GM21423 (cell line): ENCODE results near the gene PRKN.

Experiments
- ATAC-seq: cut with Tn5 transposase; IDR thresholded peaks from one replicate; pipeline ENCODE4 v1.9.1; 2021; ENCODE audit warnings: mild to moderate bottlenecking, moderate library complexity; ENCODE audit not compliant: unreplicated experiment

Gene PRKN

DNA sequence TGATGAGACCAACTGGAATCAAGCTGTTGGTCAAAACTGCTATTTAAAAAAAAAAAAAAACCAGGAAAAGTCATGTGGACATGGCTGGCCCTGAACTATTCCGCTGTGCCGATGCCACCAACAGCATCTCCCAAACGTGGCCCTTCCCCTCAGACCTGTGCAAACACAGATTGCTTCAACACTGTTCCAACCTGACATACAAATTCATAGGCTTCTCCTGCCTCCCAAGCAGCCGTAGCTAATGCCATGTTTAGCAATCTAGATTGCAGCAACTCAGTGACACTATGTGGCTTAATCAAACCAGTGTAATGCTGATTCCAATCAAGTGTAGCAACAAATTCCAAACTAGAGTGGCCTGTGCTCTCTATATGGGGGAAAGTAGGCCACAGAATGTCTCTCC lies 16.2 kb downstream of the PRKN start:
- ATAC-seq = no peak

DNA sequence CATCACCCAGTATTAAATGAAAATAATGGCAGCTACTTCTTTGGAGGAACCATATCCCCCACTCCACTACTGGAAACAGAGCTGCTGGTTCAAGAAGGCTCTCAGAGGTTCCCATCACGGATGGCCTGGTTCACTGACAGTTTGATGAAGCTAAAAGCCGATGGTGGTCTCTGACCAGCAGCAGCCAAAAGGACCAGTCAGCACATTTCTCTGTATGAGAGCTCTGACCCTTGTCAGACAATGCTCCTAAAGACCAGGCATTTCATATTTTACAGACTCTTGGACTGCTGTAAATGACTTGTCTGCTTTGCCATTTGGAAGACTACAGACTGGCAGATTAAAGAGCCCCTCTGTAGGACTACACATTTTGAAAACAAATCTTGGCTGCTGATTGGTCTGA lies 16.6 kb downstream of the PRKN start:
- no peak for ATAC-seq

DNA sequence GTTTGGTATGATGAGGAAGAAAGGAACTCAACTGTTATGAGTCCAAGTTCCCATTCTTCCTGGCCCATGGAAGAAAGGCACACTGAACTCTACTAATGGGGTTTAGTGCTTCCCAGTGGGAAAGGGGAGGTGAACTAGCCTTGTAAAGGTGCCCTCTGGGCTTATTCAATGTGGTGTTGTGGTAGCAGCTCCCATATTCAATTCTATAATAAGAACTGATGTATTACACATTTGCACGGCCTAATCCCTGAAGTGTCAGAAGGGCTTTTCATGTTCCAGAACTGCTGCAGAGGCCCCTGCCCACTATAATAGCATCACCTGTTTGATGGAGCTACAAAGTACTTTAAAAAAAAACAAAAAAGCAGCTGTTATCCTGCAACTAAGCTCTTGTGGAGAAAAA lies 17.1 kb downstream of the PRKN start:
- no peak for ATAC-seq

- no peak for ATAC-seq
These were observed 18.1 kb downstream of the PRKN start for GRCh38 chr6:162709431-162709830.

GRCh38 chr6:162708971-162709370 lies 18.6 kb downstream of the PRKN start:
- ATAC-seq = no peak

DNA sequence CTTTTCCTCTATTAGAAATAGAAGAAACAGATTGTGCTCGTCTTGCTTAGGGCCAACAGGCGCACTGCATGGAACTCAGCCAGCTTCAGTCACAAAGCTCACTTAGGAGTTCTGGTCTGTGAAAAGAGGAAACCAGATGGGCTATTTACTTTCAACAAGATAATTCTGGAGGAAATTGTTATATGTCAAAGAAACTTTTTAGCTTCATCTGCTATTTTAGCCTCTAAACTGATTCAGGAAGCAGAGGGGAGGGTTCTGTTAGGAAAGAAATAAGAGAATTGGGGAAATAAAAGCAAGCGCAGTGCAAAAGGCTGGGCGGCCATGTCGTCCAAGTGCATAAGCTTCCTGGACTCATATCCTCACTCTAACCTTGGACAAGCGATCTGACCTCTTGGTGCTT lies 21.3 kb downstream of the PRKN start:
- ATAC-seq = no peak

- no peak for ATAC-seq
These were observed 21.8 kb downstream of the PRKN start for GRCh38 chr6:162705736-162706135.

GRCh38 chr6:162704001-162704400 lies 23.6 kb downstream of the PRKN start:
- no peak for ATAC-seq

DNA sequence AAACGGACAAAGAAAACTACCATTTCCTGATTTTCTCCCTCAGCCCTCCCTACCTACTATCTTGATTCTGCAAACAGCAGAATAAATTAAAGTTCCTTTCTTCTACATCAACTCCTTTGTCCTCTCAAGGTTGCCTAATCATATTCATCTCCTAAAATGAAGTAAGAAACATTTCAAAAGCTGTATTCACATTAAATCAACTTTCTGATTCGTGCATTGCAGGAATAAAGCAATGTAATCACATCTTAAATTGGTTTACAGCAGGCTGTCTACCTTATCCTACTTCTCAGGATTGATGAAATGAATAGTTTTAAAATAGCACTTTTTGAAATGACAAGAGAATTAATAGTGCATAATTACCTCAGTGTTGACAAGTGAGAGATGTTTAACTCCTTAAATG lies 25.1 kb downstream of the PRKN start:
- no peak for ATAC-seq

GRCh38 chr6:162701551-162701950 lies 26.0 kb downstream of the PRKN start:
- no peak for ATAC-seq

- no peak for ATAC-seq
These were observed 26.6 kb downstream of the PRKN start for GRCh38 chr6:162700966-162701365.

GRCh38 chr6:162699961-162700360 lies 27.6 kb downstream of the PRKN start:
- ATAC-seq = no peak

GRCh38 chr6:162698440-162698839 lies 29.1 kb downstream of the PRKN start:
- ATAC-seq = no peak

DNA sequence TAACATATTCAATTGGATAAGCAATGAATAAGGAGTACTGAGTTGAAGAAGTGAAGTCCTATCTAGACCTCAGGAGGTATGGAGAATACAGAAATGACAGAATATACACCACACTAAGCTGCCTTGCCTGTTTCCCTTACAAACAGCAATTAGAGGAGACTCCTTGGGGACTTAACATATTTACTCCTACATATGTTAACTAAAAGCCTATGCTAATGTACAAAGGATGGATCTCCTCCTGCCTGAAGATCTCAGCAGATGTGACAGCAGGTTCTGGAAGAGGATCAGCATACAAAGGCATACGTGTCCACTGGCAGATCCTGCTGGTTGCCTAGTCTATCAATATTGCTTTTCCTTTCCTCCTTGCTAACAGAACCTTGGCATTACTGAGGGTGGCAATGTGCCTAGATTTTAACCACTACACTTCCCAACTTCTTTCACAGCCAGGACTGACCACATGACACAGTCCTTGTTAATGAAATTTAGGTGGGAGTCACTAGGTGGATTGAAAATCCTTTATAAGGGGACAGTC lies 29.6 kb downstream of the PRKN start:
- no peak for ATAC-seq

- no peak for ATAC-seq
These were observed 37.4 kb downstream of the PRKN start for GRCh38 chr6:162690158-162690557.

DNA sequence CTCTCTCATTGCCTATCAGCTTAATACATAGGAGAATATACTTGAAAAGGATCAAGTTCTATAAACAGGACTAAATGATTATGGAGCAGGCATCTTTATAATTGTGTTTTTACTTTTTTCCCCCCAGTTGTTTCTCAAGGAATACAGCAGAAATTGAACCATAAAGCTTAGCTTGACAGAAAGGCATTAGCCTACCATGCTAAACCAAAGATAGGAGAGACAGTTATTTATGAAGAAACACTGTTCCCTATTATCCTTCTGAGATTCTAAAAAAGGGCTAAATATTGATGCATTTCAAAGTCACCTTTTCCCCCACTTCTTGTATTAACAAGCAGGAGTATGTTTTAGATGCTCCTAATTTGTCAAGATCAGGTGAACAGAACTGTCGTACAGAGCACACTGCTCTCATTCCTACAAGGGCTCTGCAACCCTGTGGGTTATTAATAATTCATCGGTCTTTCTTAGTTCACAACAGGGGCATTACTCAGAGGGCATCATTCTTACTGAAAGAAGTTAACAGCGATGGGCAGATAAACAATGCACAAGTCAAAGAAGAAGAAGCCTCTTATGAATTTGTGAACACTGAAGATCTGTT lies 38.7 kb downstream of the PRKN start:
- ATAC-seq = no peak

DNA sequence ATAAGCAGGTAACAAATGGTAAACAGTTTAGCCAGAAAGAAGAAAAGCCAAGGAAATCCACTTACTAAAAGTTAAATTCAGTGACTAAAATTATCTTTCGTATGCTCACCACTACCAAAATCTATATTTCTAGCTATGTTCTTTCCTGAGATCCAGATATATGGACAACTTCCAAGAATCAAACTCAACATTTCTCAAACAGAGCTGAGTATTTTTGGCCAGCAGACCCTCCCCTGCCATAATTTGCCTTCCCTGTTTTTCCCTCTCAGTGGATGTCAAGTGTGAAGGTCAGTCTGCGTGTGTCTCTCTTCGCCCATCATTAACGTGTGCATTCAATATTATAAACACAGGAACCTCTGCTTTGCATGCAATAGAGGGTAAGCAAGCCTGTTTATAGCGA lies 42.0 kb downstream of the PRKN start:
- ATAC-seq = no peak

DNA sequence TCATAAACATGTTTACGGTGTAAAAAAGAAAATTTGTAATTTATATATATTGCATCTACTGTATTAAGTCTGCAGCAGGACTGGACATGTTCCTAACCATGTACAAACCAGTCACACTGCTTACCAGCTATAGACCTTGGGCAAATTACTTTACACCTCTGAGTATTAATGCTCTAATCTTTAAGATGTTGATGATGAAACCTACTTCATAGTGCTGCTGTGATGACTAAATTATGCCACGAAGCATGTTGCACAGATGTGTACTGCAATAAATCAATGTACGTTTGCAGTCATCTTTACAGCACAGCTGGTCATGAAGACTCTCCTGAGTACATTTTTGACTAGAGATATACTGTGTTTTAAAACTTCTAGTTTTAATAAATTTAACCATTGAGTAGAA lies 42.6 kb downstream of the PRKN start:
- no peak for ATAC-seq

DNA sequence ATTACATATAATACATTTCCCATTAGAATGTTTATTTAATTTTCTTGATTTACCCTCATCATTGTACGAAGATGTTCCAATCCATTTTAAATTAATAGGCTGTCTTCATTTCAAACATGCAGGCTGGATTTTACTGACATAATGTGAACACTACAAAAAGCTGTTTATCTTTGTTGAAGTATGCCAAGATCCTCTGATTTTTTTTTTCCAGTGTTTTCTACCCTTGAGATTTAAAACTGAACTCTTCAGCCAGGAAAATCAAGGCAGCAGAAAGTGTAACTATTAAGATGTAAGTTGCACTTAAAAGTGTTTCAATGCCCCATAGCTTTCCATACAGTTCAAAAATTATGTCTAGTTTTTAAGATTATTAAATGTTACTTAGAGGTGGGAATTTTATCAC lies 43.5 kb downstream of the PRKN start:
- no peak for ATAC-seq

DNA sequence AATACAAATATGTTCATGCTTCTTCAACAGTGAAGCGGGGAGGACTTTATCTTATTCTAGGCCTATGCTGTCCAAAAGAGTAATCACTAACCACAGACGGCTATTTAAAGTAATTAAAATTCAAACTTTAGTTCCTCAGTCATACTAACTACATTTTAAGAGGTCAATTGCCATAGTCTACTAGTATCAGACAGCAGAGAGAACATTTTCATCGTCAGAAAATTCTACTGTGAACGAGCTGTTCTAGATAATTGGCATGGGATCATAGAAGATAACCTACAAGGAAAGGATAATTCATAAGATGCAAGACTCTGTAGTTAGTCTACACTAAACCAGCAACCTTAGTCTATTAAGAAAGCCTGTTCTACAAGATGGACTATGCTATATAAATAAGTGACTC lies 44.4 kb downstream of the PRKN start:
- no peak for ATAC-seq

DNA sequence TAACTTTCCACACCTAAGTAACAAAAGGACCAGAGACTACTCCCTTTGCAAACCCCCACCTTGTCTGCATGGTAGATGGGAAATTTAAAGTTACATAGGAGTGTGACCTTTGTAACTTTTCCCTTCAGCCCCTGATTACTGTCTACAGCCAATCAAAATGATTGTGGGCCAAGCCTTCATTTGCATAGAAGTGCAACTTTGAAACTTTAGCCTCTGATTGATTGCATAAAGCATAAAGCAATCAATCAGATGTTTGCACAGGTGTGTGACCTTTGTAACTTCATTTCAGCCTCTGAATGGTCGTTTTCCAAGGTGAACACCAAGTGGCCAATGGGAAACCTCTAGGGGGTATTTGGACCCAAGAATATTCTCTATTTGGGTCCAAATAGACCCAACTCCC lies 46.1 kb downstream of the PRKN start:
- ATAC-seq = no peak

DNA sequence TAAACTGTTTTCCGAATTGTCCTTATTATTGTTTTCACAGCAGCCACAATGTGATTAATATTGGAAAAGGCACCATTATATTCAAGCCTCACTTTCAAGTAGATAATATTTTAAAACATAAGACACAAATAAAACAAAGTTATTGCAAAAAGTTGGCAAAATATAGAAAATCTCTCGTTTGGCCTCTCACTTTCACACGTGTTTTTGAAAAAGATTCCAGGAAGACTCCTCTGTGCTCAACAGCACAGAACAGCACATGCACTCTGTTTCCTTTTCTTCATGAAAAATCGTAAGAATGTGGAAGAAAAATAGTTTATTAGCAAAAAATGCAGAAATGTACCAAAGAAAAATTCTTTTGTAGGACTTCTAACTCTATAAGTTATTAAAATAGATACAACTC lies 46.7 kb downstream of the PRKN start:
- ATAC-seq = no peak

- no peak for ATAC-seq
These were observed 47.2 kb downstream of the PRKN start for GRCh38 chr6:162680367-162680766.
